ENCODE results near the gene VMO1. TPM values are rescaled to one million over a fixed set of nuclear protein-coding genes. Genes with fewer than 3 reads are reported as not detected.
A peak's percentile ranks its signal among the peaks of the same experiment; 100 is the strongest.
"Not testable (repeated sequence)": the region's sequence is repeated elsewhere in the genome, so short reads cannot be mapped to it uniquely, and the experiment has no call there.

The VMO1 gene
- total and polyA plus RNA-seq, 9 of the 15 experiments (the other 6 are each of a cell fraction or from before 2014, with no cell fraction given) = 0.31 TPM; not detected in 8

- peak; percentile 50 for TF ChIP-seq MGA (IDR thresholded peaks at IDR 0.05)
- TF ChIP-seq PBX2 (CRISPR knock-in tag; IDR thresholded peaks at IDR 0.05; ENCODE audit: low read depth) = not testable (repeated sequence)
- TF ChIP-seq PBX2 (tag; conservative IDR thresholded peaks at IDR 0.05; ENCODE audit: low read depth) = 0 out of 2 replicates have a peak, but pooled peaks have one; percentile 27
- 0 out of 2 replicates have a peak, but pooled peaks have one; percentile 23 for TF ChIP-seq ZBTB26 (CRISPR knock-in tag; IDR thresholded peaks at IDR 0.05)
Observed at GRCh38 chr17:4832829-4833177, 46.6 kb upstream of the VMO1 start (continued).
